Cardiac fibroblast (primary cell): ENCODE measurements around the gene USP6NL.

Source experiments
- DNase-seq, 2 donors: peaks; one replicate each; pipeline versions ENCODE4 v3.0.0 to v3.0.0-alpha.2; 2010; ENCODE audit warnings: low read depth in 2 of 2
- H3K4me3 ChIP-seq, 2 donors: replicated peaks in 1 of 2; 1 replicate in 1 of 2; 2 replicates in 1 of 2; pipeline ENCODE4 v1.5.1; 2011; ENCODE audit warnings: low read depth in 2 of 2, low read length in 2 of 2, mild to moderate bottlenecking in 2 of 2, moderate library complexity in 1 of 2
- TF ChIP-seq, protein P1 (sequence below): IDR thresholded peaks from one replicate; pipeline ENCODE4 v1.5.1; 2011; ENCODE audit warnings: low read depth, mild to moderate bottlenecking, low read length, inconsistent platforms

USP6NL gene

DNA sequence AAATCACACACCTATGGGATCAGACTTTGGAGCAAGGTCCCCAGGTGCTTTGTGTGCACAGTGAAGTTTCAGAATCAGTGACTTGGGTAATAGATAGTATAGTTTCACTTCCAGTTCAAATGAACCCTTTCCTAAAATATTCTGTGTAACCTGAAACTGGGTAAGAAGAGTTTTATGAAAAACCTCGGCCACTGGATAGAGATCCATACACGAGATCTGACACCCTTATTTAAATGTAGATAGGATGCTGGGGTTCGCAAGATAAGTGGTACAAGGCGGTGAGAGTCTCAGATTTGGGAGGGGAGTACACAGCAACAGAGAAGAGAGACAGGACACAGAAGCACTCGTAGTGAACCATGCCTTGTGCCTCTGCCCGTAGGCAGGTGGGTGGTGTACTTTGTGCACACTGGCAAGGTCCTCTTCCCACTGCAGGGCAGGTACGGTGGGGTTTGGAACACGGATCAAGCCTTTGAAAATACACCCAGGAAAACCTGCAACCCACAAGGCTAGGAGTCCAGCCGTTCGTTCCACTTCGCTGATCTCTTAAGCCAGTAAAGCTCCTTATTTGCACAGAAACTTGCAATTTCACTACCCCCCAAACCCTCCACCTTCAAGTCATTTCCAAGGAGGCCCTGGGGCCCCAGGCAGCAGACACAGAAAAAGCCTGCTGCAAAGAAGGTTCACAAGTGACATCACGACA lies 162.8 kb downstream of the USP6NL start:
- TF ChIP-seq, protein P1, sequence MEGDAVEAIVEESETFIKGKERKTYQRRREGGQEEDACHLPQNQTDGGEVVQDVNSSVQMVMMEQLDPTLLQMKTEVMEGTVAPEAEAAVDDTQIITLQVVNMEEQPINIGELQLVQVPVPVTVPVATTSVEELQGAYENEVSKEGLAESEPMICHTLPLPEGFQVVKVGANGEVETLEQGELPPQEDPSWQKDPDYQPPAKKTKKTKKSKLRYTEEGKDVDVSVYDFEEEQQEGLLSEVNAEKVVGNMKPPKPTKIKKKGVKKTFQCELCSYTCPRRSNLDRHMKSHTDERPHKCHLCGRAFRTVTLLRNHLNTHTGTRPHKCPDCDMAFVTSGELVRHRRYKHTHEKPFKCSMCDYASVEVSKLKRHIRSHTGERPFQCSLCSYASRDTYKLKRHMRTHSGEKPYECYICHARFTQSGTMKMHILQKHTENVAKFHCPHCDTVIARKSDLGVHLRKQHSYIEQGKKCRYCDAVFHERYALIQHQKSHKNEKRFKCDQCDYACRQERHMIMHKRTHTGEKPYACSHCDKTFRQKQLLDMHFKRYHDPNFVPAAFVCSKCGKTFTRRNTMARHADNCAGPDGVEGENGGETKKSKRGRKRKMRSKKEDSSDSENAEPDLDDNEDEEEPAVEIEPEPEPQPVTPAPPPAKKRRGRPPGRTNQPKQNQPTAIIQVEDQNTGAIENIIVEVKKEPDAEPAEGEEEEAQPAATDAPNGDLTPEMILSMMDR, result no peak
- H3K4me3 ChIP-seq, result no peak overlapping the region
- DNase-seq, result no peak

DNA sequence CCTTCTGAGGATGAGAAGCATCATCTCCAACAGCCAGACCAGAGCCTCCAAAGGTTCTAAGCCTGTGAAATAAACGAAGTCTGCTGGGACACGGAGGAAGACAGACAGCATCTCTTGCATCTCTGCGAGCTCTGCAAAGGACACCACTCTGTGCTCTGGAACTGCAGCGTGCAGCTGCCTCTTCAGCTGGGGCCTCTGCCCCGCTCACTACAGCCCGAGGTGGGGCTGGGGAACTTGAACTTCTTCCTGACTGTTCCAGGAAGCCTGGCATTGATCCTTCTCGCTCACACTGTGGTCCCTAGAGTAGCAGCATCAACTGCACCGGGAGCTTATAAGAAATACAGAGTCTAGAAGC lies 163.3 kb downstream of the USP6NL start:
- DNase-seq, result no peak
- TF ChIP-seq, protein P1, result no peak
- H3K4me3 ChIP-seq, result no peak overlapping the region

DNA sequence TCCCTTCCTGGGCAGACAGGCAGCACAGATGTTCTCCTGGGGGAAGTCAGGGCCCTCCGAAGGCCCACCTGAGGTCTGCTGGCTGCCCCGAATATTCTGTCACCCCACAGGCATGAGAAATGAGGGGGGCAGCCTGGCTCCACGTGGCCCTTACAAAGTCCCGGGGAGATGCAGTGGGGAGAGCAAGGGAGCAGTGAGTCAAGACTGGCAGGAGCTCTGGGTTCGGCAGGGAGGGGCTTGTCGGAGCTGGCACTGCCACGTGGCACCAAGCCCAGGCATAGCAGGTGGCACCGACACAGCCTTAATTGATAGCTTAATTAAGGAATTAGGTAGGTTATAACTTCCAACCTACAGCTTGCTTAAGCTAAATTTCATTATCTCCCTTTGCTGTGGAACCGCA lies 163.9 kb downstream of the USP6NL start:
- TF ChIP-seq, protein P1, result no peak
- no peak for DNase-seq
- H3K4me3 ChIP-seq, result no peak overlapping the region

DNA sequence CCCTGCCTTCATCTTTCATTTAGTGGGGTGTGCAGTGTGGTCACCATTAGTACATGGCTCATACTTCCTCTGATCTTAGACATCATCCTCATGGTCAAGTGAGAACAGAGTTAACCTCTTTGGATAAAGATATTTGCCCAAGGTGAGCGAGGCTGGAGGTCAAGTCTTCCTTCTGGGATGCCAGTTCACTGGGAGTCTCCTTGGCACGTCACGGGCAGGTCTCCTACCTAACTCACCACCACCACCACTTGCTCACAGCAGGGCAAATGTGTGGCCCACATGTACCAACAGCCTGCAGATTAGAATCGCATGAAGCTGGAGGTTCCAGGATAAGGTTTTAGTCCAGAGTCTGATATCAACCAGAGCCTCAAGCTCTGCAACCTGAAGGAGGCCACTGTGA lies 164.6 kb downstream of the USP6NL start:
- TF ChIP-seq, protein P1, result no peak
- H3K4me3 ChIP-seq, result no peak overlapping the region
- DNase-seq, result no peak

DNA sequence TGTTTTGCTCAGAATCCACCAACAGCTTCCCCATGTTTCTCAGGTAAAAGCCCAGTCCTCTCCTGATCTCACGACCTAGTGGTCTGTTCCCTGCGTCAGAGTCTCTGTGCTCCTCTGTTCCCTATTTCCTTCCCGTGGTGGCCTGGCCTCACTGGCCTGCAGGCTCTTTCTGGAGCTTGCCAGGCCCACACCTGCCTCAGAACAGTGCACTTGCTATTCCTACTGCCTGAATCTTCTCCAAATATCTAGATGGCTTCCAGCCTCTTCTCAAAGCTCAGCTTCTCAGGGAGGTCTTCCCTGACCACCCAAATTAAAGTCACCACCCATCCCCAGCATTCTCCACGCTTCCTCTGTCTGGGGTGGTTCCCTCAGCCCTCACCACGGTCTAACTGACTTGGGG lies 165.3 kb downstream of the USP6NL start:
- TF ChIP-seq, protein P1, result no peak
- H3K4me3 ChIP-seq, result no peak overlapping the region
- DNase-seq, result no peak

DNA sequence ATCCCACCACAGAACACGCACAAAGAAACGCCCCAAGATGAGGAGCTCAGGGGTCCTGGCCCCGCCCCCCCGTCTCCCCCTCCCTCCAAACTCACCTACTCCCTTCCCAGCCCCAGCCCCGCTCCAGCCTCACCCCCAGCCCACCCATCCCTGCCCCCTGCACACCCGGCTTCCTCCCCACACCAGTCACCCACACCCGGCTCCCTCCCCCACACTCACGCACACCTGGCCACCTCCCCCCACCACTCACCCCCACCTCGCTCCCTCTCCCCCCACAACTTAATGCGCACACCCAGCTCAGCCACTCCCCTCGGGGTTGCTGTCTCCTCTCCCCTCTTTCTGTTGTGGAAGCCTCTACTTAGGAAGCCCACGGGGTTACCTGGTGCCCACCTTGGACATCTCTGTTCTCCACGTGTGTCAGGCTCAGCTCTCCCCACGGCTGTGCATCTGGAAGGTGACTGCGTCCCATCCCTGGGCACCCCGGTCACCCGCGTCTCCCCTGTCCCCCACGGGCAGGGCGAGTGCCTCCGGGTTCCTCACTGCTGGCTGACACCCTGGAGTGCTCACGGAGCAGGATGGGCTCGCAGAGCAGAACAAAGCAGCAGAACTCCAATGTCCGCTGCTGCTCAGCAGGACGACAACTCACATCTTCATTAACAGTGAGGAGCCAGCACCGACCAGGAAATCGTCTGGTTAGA lies 166.8 kb downstream of the USP6NL start:
- H3K4me3 ChIP-seq, result no peak overlapping the region
- DNase-seq, result no peak
- TF ChIP-seq, protein P1, result no peak

DNA sequence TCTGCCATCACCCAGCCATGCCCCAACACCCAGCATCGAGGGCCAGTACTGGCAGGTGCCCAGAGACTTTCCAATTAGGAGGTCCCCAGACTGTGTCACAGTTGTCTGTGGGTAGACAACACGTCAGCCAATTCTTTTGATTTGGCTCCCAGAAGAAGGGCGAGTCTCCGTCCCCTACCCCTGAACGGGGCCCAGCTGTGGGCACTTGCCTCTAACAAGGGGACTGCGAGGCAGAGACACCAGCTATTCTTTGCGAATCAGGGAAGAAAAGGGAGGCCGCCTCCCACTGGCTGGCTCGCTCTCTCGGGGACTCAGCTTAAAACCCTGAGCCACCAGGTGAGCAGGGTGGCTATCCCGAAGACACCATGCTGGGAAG lies 167.3 kb downstream of the USP6NL start:
- TF ChIP-seq, protein P1, result no peak
- DNase-seq, result no peak
- H3K4me3 ChIP-seq, result no peak overlapping the region
